C4-2B (cell line): ENCODE results near the gene C3orf52.
"Not testable (repeated sequence)": the region's sequence is repeated elsewhere in the genome, so short reads cannot be mapped to it uniquely, and the experiment has no call there.

Experiments used
- CTCF ChIP-seq: fragments of 450-650 bp; conservative IDR thresholded peaks from 2 replicates; pipeline ENCODE4 v1.5.1; 2017; ENCODE audit warnings: mild to moderate bottlenecking
- ZFX ChIP-seq: fragments of 450-650 bp; IDR thresholded peaks from 2 replicates; pipeline ENCODE4 v1.6.1; 2017

- TF ChIP-seq CTCF, ZFX: not testable (repeated sequence)
These were observed 13.7 kb upstream of the C3orf52 start for GRCh38 chr3:112072387-112073060.
